ENCODE measurements around the gene C3orf62.
"Not testable (repeated sequence)": the region's sequence is repeated elsewhere in the genome, so short reads cannot be mapped to it uniquely, and the experiment has no call there.

Gene C3orf62

GRCh38 chr3:49266410-49267095 is 10.5 kb downstream of the C3orf62 start:
- no peak for DNase-seq

GRCh38 chr3:49265661-49266386 is 11.2 kb downstream of the C3orf62 start:
- DNase-seq = no peak

GRCh38 chr3:49263159-49263889 is 13.7 kb downstream of the C3orf62 start:
- DNase-seq = no peak

GRCh38 chr3:49260806-49261324 is 16.2 kb downstream of the C3orf62 start:
- DNase-seq = no peak

GRCh38 chr3:49257187-49257586 is 19.8 kb downstream of the C3orf62 start:
- no peak for DNase-seq

- no peak for DNase-seq
Observed at GRCh38 chr3:49255718-49256511, 21.1 kb downstream of the C3orf62 start.

GRCh38 chr3:49255112-49255511 is 21.9 kb downstream of the C3orf62 start:
- DNase-seq = no peak

GRCh38 chr3:49253512-49253911 is 23.5 kb downstream of the C3orf62 start:
- no peak for DNase-seq

GRCh38 chr3:49248840-49249227 is 28.2 kb downstream of the C3orf62 start:
- DNase-seq = peak; percentile 5

- no peak for DNase-seq
Observed at GRCh38 chr3:49244581-49245205, 32.3 kb downstream of the C3orf62 start.

- DNase-seq = not testable (repeated sequence)
Observed at GRCh38 chr3:49240091-49240490, 36.9 kb downstream of the C3orf62 start.

- DNase-seq = peak; percentile 7
Observed at GRCh38 chr3:49238274-49239127, 38.5 kb downstream of the C3orf62 start.

GRCh38 chr3:49237344-49237743 is 39.7 kb downstream of the C3orf62 start:
- DNase-seq = no peak

GRCh38 chr3:49236226-49236625 is 40.8 kb downstream of the C3orf62 start:
- no peak for DNase-seq

- not testable (repeated sequence) for DNase-seq
Observed at GRCh38 chr3:49228817-49229216, 48.2 kb downstream of the C3orf62 start.

- DNase-seq = no peak
Observed at GRCh38 chr3:49222002-49222401, 55.0 kb downstream of the C3orf62 start.

- DNase-seq = not testable (repeated sequence)
Observed at GRCh38 chr3:49220985-49221563, 56.0 kb downstream of the C3orf62 start.

GRCh38 chr3:49219132-49219531 is 57.9 kb downstream of the C3orf62 start:
- DNase-seq = no peak
